ENCODE data around the gene MYO10.

Gene MYO10

DNA sequence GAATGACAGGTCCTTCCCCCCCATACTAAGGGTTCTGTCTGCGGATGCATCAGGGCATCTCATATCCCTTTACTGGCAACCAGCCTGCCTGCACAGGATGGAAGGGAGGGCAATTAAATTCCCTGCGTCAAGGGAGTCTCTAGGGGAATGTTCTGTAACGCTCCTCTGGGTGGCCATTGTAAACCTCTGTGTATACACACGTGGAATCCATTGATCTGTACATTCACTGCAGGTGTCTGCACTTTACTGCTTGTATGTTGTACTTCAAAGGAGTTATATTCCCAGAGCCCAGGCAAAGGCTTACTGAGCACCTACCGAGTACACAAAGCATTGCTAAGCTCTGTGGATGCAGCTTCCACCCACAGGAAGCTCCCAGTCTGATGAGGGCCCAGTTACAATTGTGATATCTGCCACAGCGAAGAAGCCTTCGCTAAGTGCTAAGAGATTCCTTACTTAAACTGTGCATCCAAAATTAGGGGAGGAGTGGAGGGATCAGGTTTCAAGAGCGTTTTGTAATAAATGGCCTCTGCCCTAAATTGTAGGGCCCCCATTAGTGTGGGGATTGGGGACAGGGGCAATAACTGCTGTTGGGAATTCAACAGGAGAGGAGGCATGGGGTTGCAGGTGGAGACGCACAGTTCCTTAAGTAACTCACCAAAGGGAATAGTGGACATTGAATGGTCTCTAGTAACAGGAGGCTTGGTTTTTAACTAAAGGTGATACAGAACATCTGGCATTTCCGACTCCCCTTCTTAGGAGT is 317.8 kb downstream of the MYO10 start:
- no peaks in the 10 kb centered on the region for H3K9me3 ChIP-seq (ENCODE audit: control insufficient read depth, low read length)
- H3K36me3 ChIP-seq (ENCODE audit: control insufficient read depth, insufficient read depth, low read length): no peaks in the 10 kb centered on the region
- H3K4me3 ChIP-seq (ENCODE audit: extremely low read depth, insufficient read depth, low read length, poor library complexity, severe bottlenecking): no peak overlapping the region
- no peak overlapping the region for H3K27ac ChIP-seq (ENCODE audit: low read depth, low read length, severe bottlenecking)
- 70 to 73% methylated on average over 6 to 8 of the region's 10 CpGs for WGBS, 2 experiments (ENCODE audit: insufficient coverage in 2 of 2)
- H3K4me1 ChIP-seq (ENCODE audit: control insufficient read depth, insufficient read depth, low read length, poor library complexity, severe bottlenecking): peaks cover 4% of the 10 kb centered on the region

DNA sequence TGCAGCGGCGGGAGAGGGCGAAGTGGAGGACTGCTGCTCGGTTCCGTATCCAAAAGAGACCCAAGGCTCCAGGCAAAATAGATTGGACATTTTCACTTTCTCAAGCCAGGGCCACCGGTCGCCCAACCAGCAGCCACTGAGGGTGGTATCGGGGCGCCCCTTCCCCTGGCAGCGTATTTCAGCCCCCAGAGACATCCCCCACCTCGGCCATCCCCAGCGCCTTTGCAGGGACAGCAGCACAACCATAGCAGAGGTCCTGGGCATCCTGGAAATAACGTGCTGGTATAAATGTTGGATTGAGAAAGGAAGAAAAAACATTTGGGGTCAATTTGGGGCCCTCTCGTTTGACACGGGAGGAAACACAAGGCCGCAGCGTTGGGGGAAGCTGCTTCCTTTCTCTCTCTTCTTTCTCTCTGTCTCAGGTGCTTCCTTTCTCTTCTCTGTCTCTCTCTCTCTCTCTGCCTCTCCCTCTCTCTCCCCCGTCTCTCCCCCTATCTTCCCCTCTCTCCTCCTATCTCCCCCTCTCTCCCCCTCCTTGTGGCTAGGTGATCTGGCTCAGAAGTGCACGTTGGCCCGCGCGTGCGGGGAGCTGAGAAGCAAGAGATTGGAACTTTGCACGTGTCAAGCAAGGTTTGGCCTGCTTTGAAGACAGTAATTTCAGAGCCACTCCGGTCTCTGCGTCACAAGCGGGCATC is 318.7 kb downstream of the MYO10 start:
- Histone ChIP-seq H3K27ac (ENCODE audit: low read depth, low read length, severe bottlenecking) (no peak overlapping the region), H3K4me3 (ENCODE audit: extremely low read depth, insufficient read depth, low read length, poor library complexity, severe bottlenecking) (peak overlapping the region; percentile 48), H3K36me3 (ENCODE audit: control insufficient read depth, insufficient read depth, low read length) (no peaks in the 10 kb centered on the region)

DNA sequence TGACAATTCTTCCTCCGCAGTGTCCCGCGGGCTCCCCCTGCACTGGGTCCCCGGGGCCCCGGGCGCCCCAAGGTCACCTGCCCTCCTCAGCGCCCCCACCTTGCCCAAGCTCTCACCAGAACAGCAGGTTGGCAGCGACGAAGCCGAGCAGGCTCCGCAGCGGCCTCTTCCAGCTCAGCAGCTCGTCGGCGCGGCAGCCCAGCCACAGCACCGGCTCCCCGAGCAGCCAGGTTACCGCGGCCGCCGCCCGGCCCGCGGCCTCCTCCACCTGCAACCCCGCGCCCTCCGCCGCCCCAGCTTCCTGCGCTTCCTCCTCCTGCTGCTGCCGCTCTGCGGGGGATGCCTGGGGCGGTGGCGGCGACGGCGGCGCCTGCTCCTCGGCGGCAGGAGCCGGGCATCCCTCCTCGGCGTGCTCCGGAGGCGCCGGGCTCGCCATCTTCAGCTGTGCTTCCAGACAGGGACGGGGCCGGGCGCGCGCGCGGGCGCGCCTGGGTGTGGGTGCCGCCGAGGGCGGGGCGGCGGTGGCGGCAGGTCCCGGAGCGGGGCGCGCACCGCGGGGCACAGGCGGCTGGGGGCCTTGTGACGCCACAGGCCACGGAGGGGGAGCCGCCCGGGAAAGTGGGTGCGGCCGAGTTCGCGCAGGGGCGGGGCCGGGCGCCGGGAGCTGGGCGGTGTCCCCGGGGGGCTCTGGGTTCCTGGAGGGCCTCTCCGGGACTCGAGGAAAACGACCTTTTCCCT is 319.4 kb downstream of the MYO10 start, which contains the start of gene RETREG1:
TSS of gene RETREG1 (minus strand) at position 462 of the 738 bp plus-strand sequence. CDS start at position 436, 26 bp downstream.
- WGBS, 2 experiments (ENCODE audit: insufficient coverage in 2 of 2): 0 to 1% methylated on average over 52 to 72 of the region's 86 CpGs
- Histone ChIP-seq H3K4me1 (ENCODE audit: control insufficient read depth, insufficient read depth, low read length, poor library complexity, severe bottlenecking) (peaks cover 4% of the 10 kb centered on the region), H3K4me3 (ENCODE audit: extremely low read depth, insufficient read depth, low read length, poor library complexity, severe bottlenecking) (peak within 1 kb of the TSS; percentile 48), H3K36me3 (ENCODE audit: control insufficient read depth, insufficient read depth, low read length) (no peaks in the 10 kb centered on the region), H3K27ac (ENCODE audit: low read depth, low read length, severe bottlenecking) (no peak within 1 kb of the TSS), H3K9me3 (ENCODE audit: control insufficient read depth, low read length) (no peaks in the 10 kb centered on the region)

More for the DNA sequence above, 318.7 kb downstream of the MYO10 start:
- no peaks in the 10 kb centered on the region for H3K9me3 ChIP-seq (ENCODE audit: control insufficient read depth, low read length)
- H3K4me1 ChIP-seq (ENCODE audit: control insufficient read depth, insufficient read depth, low read length, poor library complexity, severe bottlenecking): peaks cover 4% of the 10 kb centered on the region
- 10 to 37% methylated on average over 16 to 22 of the region's 27 CpGs for WGBS, 2 experiments (ENCODE audit: insufficient coverage in 2 of 2)

- Histone ChIP-seq H3K4me1 (ENCODE audit: control insufficient read depth, insufficient read depth, low read length, poor library complexity, severe bottlenecking) (peaks cover 4% of the 10 kb centered on the region), H3K9me3 (ENCODE audit: control insufficient read depth, low read length) (no peaks in the 10 kb centered on the region), H3K36me3 (ENCODE audit: control insufficient read depth, insufficient read depth, low read length) (no peaks in the 10 kb centered on the region), H3K4me3 (ENCODE audit: extremely low read depth, insufficient read depth, low read length, poor library complexity, severe bottlenecking) (peak overlapping the region; percentile 48), H3K27ac (ENCODE audit: low read depth, low read length, severe bottlenecking) (no peak overlapping the region)
- WGBS, 2 experiments (ENCODE audit: insufficient coverage in 2 of 2): 20 to 21% methylated on average over 29 to 31 of the region's 31 CpGs
Observed at GRCh38 chr5:16615741-16616535, 320.1 kb downstream of the MYO10 start.

DNA sequence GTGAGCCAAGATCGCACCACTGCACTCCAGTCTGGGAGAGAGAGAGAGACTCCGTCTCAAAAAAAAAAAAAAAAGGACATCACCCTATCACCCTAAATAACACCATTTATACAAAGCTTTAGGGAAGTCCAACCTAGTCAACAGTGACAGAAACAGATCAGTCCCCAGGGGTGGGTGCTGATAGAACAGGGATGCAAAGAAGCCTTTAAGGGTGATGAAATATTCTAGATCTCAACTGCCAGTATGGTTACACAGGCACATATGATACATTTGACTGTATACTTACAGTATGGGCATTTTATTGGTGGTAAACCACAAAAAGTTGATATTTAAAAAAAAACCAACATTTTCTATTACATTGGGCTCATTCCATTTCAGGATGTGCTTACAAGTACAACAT is 324.1 kb downstream of the MYO10 start:
- H3K36me3 ChIP-seq (ENCODE audit: control insufficient read depth, insufficient read depth, low read length): no peaks in the 10 kb centered on the region
- no peaks in the 10 kb centered on the region for H3K9me3 ChIP-seq (ENCODE audit: control insufficient read depth, low read length)
- H3K27ac ChIP-seq (ENCODE audit: low read depth, low read length, severe bottlenecking): no peak overlapping the region
- H3K4me3 ChIP-seq (ENCODE audit: extremely low read depth, insufficient read depth, low read length, poor library complexity, severe bottlenecking): no peak overlapping the region
- no CpG with 5 or more reads among the region's 2 CpGs for WGBS, 2 experiments (ENCODE audit: insufficient coverage in 2 of 2)
- peaks cover 4% of the 10 kb centered on the region for H3K4me1 ChIP-seq (ENCODE audit: control insufficient read depth, insufficient read depth, low read length, poor library complexity, severe bottlenecking)

Measured in mesodermal cell (in vitro differentiated cells).